Chondrocyte (in vitro differentiated cells): ENCODE measurements around the gene GOLGA1. TPM values are rescaled to one million over a fixed set of nuclear protein-coding genes. Genes with fewer than 3 reads are reported as not detected.
"Not testable (repeated sequence)": the region's sequence is repeated elsewhere in the genome, so short reads cannot be mapped to it uniquely, and the experiment has no call there.

Source experiments
- DNase-seq: peaks from one replicate; pipeline ENCODE4 v3.0.0; 2021; ENCODE audit warnings: mixed read lengths, low spot score
- H3K27ac Mint-ChIP-seq: one replicate; pipeline ENCODE4 v1.8.0; 2021; ENCODE audit warnings: mild to moderate bottlenecking, moderate library complexity, mixed read lengths; ENCODE audit not compliant: unreplicated experiment
- H3K27me3 Mint-ChIP-seq: 2 replicates; pipeline ENCODE4 v1.8.0; 2021; ENCODE audit warnings: low read depth, mixed read lengths
- H3K36me3 Mint-ChIP-seq: 2 replicates; pipeline ENCODE4 v1.8.0; 2021; ENCODE audit warnings: low read depth, mixed read lengths
- H3K4me1 Mint-ChIP-seq: 2 replicates; pipeline ENCODE4 v1.8.0; 2021; ENCODE audit warnings: low read depth, mild to moderate bottlenecking, mixed read lengths
- H3K4me3 Mint-ChIP-seq: one replicate; pipeline ENCODE4 v1.8.0; 2021; ENCODE audit warnings: mild to moderate bottlenecking, moderate library complexity, mixed read lengths; ENCODE audit not compliant: unreplicated experiment
- H3K9me3 Mint-ChIP-seq: 2 replicates; pipeline ENCODE4 v1.8.0; 2021; ENCODE audit warnings: low read depth, mixed read lengths
- total RNA-seq: library from RNA; stranded (reverse); gene quantifications from 3 replicates; pipeline ENCODE4 v1.2.1, GENCODE V29; 2021
- TF ChIP-seq, protein P1 (sequence below): fragments of 200-600 bp; sonication (generic); IDR thresholded peaks from 2 replicates; pipeline ENCODE4 v1.5.0; 2021; ENCODE audit warnings: antibody characterized with exemption, mild to moderate bottlenecking, moderate library complexity

Gene GOLGA1
- total RNA-seq, 1 donor from 2014 or later = 25.0 TPM

DNA sequence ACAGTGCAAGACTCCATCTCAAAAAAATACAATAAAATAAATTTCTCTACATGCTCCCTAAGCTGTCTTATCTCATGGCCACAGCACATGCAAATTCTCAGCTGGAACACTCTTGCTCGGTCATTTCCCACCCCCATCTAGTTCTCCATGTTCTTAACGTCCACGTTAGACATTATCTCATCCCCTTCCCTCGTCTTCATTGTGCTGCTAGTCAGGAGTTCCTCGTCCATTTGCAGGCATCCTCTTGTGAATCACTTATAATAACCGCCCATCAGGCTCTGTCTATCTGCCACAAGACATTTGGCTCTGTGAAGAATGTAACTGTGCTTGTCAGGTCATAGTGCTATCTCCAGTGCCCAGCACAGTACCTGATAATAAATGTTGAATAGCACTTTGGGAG lies 32.9 kb upstream of the GOLGA1 start:
- DNase-seq = no peak
- Mint-ChIP-seq H3K4me3 (no peak overlapping the region), H3K4me1 (peaks cover 6% of the 10 kb centered on the region), H3K9me3 (no peaks in the 10 kb centered on the region), H3K36me3 (peaks cover 5% of the 10 kb centered on the region), H3K27me3 (no peaks in the 10 kb centered on the region), H3K27ac (no peak overlapping the region)
- TF ChIP-seq, protein P1, sequence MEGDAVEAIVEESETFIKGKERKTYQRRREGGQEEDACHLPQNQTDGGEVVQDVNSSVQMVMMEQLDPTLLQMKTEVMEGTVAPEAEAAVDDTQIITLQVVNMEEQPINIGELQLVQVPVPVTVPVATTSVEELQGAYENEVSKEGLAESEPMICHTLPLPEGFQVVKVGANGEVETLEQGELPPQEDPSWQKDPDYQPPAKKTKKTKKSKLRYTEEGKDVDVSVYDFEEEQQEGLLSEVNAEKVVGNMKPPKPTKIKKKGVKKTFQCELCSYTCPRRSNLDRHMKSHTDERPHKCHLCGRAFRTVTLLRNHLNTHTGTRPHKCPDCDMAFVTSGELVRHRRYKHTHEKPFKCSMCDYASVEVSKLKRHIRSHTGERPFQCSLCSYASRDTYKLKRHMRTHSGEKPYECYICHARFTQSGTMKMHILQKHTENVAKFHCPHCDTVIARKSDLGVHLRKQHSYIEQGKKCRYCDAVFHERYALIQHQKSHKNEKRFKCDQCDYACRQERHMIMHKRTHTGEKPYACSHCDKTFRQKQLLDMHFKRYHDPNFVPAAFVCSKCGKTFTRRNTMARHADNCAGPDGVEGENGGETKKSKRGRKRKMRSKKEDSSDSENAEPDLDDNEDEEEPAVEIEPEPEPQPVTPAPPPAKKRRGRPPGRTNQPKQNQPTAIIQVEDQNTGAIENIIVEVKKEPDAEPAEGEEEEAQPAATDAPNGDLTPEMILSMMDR = no peak

DNA sequence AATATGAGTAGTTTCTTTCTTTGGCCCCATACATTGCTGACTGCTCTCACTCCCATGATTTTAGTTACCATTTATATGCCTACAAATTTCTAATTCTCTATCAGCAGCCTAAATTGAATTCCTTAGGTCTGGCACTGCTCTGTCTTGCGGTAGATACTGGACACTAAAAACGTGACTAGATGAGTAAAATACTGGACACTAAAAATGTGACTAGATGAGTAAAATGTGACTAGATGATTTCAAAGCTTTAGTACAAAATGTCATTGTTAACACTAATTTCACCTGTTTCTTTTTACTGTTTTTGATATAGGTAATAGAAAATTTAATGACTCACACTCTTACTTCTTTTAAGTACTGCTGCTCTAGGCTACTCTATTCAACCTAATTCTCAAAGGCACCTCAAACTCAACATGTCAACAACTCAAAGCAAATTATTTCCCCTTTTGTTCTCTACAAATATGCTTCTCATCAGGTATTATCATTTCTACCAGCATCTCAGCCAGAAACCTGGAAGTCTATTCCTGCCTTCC lies 31.4 kb upstream of the GOLGA1 start:
- no peak overlapping the region for H3K27ac Mint-ChIP-seq
- no peaks in the 10 kb centered on the region for H3K9me3 Mint-ChIP-seq
- H3K36me3 Mint-ChIP-seq = peaks cover 5% of the 10 kb centered on the region
- no peaks in the 10 kb centered on the region for H3K27me3 Mint-ChIP-seq
- H3K4me3 Mint-ChIP-seq = no peak overlapping the region
- H3K4me1 Mint-ChIP-seq = peaks cover 6% of the 10 kb centered on the region
- TF ChIP-seq, protein P1 = no peak
- DNase-seq = no peak

DNA sequence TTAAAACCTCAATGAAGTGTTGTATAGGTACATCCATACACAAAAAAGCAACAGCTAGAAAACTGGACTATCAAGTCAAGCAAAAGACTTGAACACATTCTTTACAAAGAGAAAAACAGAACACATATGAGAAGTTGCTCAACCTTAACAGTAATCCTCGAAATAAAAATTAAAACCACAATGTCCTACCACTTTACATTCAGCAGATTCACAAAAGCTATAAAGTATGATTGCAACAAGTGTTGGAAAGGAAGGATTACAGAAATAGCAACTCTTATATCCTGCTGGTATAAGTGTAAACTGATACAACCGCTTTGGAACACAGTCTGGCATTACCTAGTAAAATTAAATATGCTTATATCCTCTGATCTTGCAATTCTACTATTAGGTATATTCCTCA lies 28.5 kb upstream of the GOLGA1 start:
- Mint-ChIP-seq H3K27me3 (no peaks in the 10 kb centered on the region), H3K27ac (no peak overlapping the region), H3K9me3 (no peaks in the 10 kb centered on the region), H3K36me3 (peaks cover 5% of the 10 kb centered on the region), H3K4me3 (no peak overlapping the region), H3K4me1 (peaks cover 3% of the 10 kb centered on the region)
- TF ChIP-seq, protein P1 = no peak
- no peak for DNase-seq

DNA sequence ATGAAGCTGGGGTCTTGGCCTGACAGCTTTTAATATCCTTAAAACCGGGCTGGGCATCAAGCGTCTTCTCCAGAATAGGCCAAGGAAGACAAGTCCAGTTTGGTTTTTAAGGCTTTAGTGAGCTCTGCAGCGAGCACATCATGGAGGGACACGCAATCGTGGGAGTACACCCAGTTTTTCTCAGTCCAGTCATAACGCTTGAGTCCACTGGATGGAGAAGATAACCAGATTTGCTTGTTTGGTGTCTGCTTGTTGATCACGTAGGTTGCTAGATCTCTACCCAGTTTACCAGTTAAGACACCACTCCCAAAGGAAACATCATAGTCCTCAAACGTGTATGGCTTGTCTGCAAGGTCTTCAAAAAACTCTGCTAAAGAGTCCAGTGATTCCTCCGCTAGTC lies 27.4 kb upstream of the GOLGA1 start:
- Mint-ChIP-seq H3K4me3 (no peak overlapping the region), H3K27ac (no peak overlapping the region), H3K4me1 (peaks cover 3% of the 10 kb centered on the region), H3K36me3 (peaks cover 3% of the 10 kb centered on the region), H3K9me3 (no peaks in the 10 kb centered on the region), H3K27me3 (no peaks in the 10 kb centered on the region)
- TF ChIP-seq, protein P1 = no peak
- no peak for DNase-seq

DNA sequence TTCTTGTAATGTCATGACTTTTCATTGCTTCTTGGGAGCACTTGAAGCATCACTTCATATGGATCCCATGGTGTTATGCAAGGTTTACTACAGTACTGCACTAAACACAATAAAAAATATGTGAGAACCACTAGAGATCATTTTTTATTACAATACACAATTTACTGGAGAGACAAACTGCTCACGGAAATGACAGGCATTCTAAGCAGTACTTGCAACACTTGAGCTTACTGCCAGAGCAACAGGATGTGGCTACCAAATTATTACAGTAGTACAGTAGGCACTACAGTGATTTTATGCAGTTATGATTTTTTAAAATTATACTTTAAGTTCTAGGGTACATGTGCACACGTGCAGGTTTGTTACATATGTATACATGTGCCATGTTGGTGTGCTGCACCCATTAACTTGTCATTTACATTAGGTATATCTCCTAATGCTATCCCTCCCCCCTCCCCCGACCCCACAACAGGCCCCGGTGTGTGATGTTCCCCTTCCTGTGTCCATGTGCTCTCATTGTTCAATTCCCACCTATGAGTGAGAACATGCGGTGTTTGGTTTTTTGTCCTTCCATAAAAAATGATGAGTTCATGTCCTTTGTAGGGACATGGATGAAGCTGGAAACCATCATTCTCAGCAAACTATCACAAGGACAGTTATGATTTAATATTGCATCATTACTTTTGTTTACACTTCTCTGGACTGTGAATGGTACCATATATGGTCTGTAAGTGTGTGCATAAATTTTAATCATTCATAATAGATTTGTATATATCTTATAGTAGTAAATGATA lies 25.1 kb upstream of the GOLGA1 start:
- H3K27me3 Mint-ChIP-seq, H3K4me1 Mint-ChIP-seq, H3K4me3 Mint-ChIP-seq, H3K9me3 Mint-ChIP-seq, DNase-seq, H3K36me3 Mint-ChIP-seq: not testable (repeated sequence)
- H3K27ac Mint-ChIP-seq = peak overlapping the region; percentile 63

DNA sequence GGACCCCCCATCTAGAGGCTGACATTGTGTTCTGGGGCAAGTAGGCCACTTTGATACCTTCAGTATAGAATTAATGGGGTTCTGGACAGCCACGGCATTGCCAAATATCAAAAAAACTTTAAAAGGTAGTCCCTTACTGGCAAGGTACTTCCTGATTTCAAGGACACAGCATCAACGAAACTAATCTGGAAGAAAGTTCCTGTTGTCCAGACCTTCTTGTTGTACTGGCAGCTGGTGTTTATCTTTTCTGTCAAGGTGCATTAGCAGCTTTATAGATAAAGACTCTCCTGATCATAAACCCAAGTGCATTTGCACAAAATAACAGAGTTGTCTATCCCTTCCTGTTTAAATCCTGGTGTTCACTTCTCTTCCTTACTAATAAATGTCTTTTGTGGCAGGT lies 23.7 kb upstream of the GOLGA1 start:
- TF ChIP-seq, protein P1 = no peak
- no peak for DNase-seq
- Mint-ChIP-seq H3K9me3 (no peaks in the 10 kb centered on the region), H3K4me1 (peaks cover 3% of the 10 kb centered on the region), H3K36me3 (no peaks in the 10 kb centered on the region), H3K27me3 (no peaks in the 10 kb centered on the region), H3K4me3 (no peak overlapping the region), H3K27ac (no peak overlapping the region)
